A673 (cell line): ENCODE results near the gene ABCA13.

Experiments used
- EZH2 ChIP-seq: fragments of 200-600 bp; sonication (generic); IDR thresholded peaks from 2 replicates; pipeline ENCODE4 v1.6.1; 2017; ENCODE audit warnings: borderline replicate concordance, low read depth, mild to moderate bottlenecking, mixed read lengths, antibody characterized with exemption, low read length; ENCODE audit not compliant: poor library complexity, severe bottlenecking
- TF ChIP-seq, protein P1 (sequence below): fragments of 300-800, 200-600 bp; sonication (generic); conservative IDR thresholded peaks from 2 replicates; pipeline ENCODE4 v1.5.1; 2017; ENCODE audit warnings: low read depth, mild to moderate bottlenecking, antibody characterized with exemption, low read length, moderate library complexity, mixed read lengths

DNA sequence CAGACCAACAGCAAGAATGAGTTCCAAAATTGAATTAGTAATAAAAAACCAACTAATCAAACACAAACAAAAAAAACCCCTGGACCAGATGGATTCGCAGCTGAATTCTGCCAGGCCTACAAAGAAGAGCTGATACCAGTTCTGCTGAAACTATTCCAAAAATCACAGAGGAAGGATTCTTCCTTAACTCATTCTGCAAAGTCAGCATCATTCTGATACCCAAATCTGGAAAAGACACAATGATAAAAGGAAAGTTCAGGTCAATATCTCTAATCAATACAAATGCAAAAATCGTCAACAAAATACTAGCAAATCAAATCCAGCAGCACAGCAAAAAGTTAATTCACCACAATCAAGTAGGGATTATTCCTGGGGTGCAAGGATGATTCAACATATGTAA, 6.1 kb upstream of the ABCA13 start:
- TF ChIP-seq, protein P1, sequence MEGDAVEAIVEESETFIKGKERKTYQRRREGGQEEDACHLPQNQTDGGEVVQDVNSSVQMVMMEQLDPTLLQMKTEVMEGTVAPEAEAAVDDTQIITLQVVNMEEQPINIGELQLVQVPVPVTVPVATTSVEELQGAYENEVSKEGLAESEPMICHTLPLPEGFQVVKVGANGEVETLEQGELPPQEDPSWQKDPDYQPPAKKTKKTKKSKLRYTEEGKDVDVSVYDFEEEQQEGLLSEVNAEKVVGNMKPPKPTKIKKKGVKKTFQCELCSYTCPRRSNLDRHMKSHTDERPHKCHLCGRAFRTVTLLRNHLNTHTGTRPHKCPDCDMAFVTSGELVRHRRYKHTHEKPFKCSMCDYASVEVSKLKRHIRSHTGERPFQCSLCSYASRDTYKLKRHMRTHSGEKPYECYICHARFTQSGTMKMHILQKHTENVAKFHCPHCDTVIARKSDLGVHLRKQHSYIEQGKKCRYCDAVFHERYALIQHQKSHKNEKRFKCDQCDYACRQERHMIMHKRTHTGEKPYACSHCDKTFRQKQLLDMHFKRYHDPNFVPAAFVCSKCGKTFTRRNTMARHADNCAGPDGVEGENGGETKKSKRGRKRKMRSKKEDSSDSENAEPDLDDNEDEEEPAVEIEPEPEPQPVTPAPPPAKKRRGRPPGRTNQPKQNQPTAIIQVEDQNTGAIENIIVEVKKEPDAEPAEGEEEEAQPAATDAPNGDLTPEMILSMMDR: no peak
- TF ChIP-seq EZH2: no peak
